Gastrocnemius medialis (tissue), 4 donors: ENCODE results near the gene ACY1. TPM values are rescaled to one million over a fixed set of nuclear protein-coding genes. Genes with fewer than 3 reads are reported as not detected.

Experiments used
- ATAC-seq, 2 donors: fragments of 150-250 bp; one replicate each; pipeline ENCODE4 v1.9.1; 2016
- DNase-seq, 2 donors: peaks; one replicate each; pipeline ENCODE4 v3.0.0-alpha.2; 2019
- H3K27ac ChIP-seq, 4 donors: fragments of 200-600 bp; sonication (generic); 1 replicate in 1 of 4; 2 replicates in 3 of 4; pipeline ENCODE4 v1.5.1; 2016 to 2018; ENCODE audit warnings: mild to moderate bottlenecking in 2 of 4, moderate library complexity in 1 of 4
- H3K27me3 ChIP-seq, 3 donors: fragments of 200-600 bp; sonication (generic) in 2 of 3; 1 replicate in 1 of 3; 2 replicates in 2 of 3; pipeline versions ENCODE4 v1.5.1 to v1.6.0; 2016 to 2019; ENCODE audit warnings: mild to moderate bottlenecking in 1 of 3, moderate library complexity in 1 of 3
- H3K36me3 ChIP-seq, 2 donors: fragments of 200-600 bp; sonication (generic) in 1 of 2; one replicate each; pipeline ENCODE4 v1.5.1; 2017 to 2018
- H3K4me1 ChIP-seq, 2 donors: fragments of 200-600 bp; sonication (generic) in 1 of 2; one replicate each; pipeline ENCODE4 v1.5.1; 2016 to 2017; ENCODE audit warnings: mild to moderate bottlenecking in 2 of 2
- H3K4me3 ChIP-seq, 4 donors: fragments of 200-600 bp; sonication (generic) in 3 of 4; 1 replicate in 1 of 4; 2 replicates in 3 of 4; pipeline ENCODE4 v1.5.1; 2016 to 2019; ENCODE audit warnings: mild to moderate bottlenecking in 2 of 4
- H3K9me3 ChIP-seq, 3 donors: fragments of 200-600 bp; sonication (generic) in 2 of 3; 1 replicate in 1 of 3; 2 replicates in 2 of 3; pipeline ENCODE4 v1.5.1; 2016 to 2019
- POLR2A ChIP-seq, 2 donors: fragments of 450-650 bp; IDR thresholded peaks; one replicate each; pipeline ENCODE4 v1.6.1; 2017; ENCODE audit warnings: antibody characterized with exemption in 2 of 2, mild to moderate bottlenecking in 2 of 2, moderate library complexity in 2 of 2
- in situ Hi-C, 4 donors: fragments of 200-750 bp; cut with MboI; loops; one replicate each; pipeline versions ENCODE4 v1.15.0 to v1.8.0; 2017; ENCODE audit warnings: low sequenced_read_pairs in 4 of 4
- intact Hi-C: fragments of 100-400 bp; cut with DNase I; formaldehyde crosslinking; loops from one replicate; pipeline ENCODE4 v1.15.1; 2023; ENCODE audit warnings: low total_unique reads
- total RNA-seq, 4 donors: library from RNA; depleted of rRNA; stranded (reverse); fragments of >200 nt; gene quantifications; one replicate each; pipeline versions ENCODE4 v1.1.0 to v1.2.3, GENCODE V29; 2016
- TF ChIP-seq, protein P1 (sequence below), 5 experiments: fragments of 450-650 bp in 3 of 5; fragments of 200-600 bp in 2 of 5; sonication (generic) in 2 of 5; IDR thresholded peaks in 4 of 5; conservative IDR thresholded peaks in 1 of 5; 1 replicate in 4 of 5; 2 replicates in 1 of 5; pipeline ENCODE4 v1.5.1; 2016 to 2019; ENCODE audit warnings: antibody characterized with exemption in 5 of 5, mild to moderate bottlenecking in 3 of 5, moderate library complexity in 3 of 5

The ACY1 gene
- total RNA-seq, 4 donors from 2014 or later = 33.5 to 79.3 (median 43.2) TPM

DNA sequence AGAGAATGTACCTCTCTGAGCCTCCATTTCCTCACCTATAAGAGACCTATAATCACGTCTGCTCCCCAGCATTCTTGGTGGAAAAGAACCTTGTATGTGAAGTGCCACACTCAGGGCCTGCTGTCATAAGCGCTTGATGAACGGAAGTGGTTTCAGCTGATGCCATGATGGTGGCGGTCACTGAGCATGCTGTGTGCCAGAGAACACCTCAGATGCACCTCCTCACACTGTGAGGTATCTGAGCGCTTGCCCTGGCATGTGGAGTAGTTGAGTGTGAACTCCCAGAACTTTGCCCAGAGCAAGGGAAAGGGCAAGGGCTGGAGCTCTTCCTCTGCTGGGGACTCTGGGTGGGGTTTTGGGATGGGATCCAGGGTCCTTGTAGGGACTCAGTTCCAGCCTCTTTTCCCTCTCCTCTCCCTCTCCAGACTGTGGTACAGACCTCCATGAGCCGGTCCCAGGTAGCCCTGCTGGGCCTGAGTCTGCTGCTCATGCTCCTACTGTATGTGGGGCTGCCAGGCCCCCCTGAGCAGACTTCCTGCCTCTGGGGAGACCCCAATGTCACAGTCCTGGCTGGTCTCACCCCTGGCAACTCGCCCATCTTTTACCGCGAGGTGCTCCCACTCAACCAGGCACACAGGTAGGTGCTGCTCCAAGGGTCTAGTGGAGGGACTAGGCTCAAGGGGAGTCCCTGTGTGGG is 5.7 kb upstream of the ACY1 start:
- in situ Hi-C loops = no loop called here
- H3K27ac ChIP-seq = no peak overlapping the region
- no peaks in the 10 kb centered on the region for H3K36me3 ChIP-seq
- no peak for ATAC-seq
- H3K4me3 ChIP-seq = no peak overlapping the region
- H3K9me3 ChIP-seq = no peaks in the 10 kb centered on the region
- no peak for DNase-seq
- TF ChIP-seq, protein P1, sequence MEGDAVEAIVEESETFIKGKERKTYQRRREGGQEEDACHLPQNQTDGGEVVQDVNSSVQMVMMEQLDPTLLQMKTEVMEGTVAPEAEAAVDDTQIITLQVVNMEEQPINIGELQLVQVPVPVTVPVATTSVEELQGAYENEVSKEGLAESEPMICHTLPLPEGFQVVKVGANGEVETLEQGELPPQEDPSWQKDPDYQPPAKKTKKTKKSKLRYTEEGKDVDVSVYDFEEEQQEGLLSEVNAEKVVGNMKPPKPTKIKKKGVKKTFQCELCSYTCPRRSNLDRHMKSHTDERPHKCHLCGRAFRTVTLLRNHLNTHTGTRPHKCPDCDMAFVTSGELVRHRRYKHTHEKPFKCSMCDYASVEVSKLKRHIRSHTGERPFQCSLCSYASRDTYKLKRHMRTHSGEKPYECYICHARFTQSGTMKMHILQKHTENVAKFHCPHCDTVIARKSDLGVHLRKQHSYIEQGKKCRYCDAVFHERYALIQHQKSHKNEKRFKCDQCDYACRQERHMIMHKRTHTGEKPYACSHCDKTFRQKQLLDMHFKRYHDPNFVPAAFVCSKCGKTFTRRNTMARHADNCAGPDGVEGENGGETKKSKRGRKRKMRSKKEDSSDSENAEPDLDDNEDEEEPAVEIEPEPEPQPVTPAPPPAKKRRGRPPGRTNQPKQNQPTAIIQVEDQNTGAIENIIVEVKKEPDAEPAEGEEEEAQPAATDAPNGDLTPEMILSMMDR (IDR thresholded peaks at IDR 0.05 in 4 of 5, conservative IDR thresholded peaks at IDR 0.05 in 1 of 5) = no peak
- TF ChIP-seq POLR2A (IDR thresholded peaks at IDR 0.05) = no peak
- peaks cover 18 to 31% of the 10 kb centered on the region in 2 donors for H3K4me1 ChIP-seq
- intact Hi-C loops = no loop called here
- no peaks in the 10 kb centered on the region for H3K27me3 ChIP-seq

DNA sequence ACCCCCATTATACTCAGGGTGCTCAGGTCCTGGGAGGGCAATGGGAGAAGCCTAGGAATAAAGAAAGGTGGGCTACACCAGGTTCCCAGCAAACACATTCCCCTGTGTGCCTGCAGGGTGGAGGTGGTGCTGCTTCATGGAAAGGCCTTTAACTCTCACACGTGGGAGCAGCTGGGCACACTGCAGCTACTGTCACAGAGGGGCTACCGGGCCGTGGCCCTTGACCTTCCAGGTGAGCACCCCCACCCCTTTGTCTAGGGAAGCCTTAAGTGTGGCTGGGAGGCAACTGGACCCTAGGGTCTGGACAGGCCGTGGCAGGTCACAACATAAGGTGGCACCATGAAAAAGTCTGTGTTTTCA is 5.2 kb upstream of the ACY1 start:
- H3K27me3 ChIP-seq = no peaks in the 10 kb centered on the region
- H3K9me3 ChIP-seq = no peaks in the 10 kb centered on the region
- in situ Hi-C loops = no loop called here
- H3K27ac ChIP-seq = no peak overlapping the region
- no peak for DNase-seq
- intact Hi-C loops = no loop called here
- no peaks in the 10 kb centered on the region for H3K36me3 ChIP-seq
- TF ChIP-seq, protein P1 (IDR thresholded peaks at IDR 0.05 in 4 of 5, conservative IDR thresholded peaks at IDR 0.05 in 1 of 5) = no peak
- TF ChIP-seq POLR2A (IDR thresholded peaks at IDR 0.05) = no peak
- peaks cover 22 to 32% of the 10 kb centered on the region in 2 donors for H3K4me1 ChIP-seq
- ATAC-seq = no peak
- no peak overlapping the region for H3K4me3 ChIP-seq

DNA sequence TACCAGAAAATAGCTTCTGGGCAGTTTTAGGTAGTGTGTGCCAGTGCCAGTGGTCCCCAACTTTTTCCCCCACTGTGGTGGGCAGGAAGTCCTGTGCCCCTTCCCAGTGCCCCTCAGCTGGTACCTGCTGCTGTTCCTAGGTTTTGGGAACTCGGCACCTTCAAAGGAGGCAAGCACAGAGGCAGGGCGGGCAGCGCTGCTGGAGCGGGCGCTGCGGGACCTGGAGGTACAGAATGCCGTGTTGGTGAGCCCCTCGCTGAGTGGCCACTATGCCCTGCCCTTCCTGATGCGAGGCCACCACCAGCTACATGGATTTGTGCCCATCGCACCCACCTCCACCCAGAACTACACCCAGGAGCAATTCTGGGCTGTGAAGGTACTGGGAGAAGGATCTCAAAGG is 3.1 kb upstream of the ACY1 start:
- Histone ChIP-seq H3K9me3 (no peaks in the 10 kb centered on the region), H3K27ac (no peak overlapping the region), H3K4me3 (no peak overlapping the region), H3K27me3 (no peaks in the 10 kb centered on the region), H3K36me3 (no peaks in the 10 kb centered on the region), H3K4me1 (peaks cover 16 to 28% of the 10 kb centered on the region in 2 donors)
- ATAC-seq (no peak), DNase-seq (no peak)
- in situ Hi-C loops (no loop called here), intact Hi-C loops (no loop called here)
- no peak for TF ChIP-seq POLR2A (IDR thresholded peaks at IDR 0.05)
- TF ChIP-seq, protein P1 (IDR thresholded peaks at IDR 0.05 in 4 of 5, conservative IDR thresholded peaks at IDR 0.05 in 1 of 5) = no peak

DNA sequence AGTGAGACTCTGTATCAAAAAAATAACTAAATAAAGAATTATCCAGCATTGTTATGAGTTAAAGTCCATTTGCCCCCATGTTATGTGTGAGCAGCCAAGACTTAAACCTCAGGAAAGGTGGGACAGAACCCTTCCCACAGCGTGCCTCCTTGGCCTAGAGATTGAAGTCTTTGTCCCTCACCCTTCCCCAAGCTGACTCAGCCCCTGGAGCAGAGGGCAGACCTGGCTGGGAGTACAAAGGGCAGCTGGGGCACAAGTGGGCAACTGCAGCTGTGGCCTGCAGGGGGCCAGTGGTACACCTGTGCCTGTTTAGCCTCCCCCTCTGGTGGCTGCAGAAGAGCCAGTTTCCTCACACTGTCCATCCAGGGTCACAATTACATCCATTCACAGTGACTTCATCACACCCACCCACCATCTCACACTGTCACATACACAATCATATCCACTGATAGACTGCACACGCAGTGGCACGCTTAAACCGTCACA is 940 bp upstream of the ACY1 start:
- peaks cover 16 to 17% of the 10 kb centered on the region in 2 donors for H3K4me1 ChIP-seq
- intact Hi-C loops = no loop called here
- H3K27ac ChIP-seq = peak overlapping the region; percentile 86 to 98 (median 94)
- peak in 1 of 2 donors; percentile 55 for ATAC-seq
- peak in 1 of 2 donors; percentile 66 for DNase-seq
- no peaks in the 10 kb centered on the region for H3K36me3 ChIP-seq
- H3K4me3 ChIP-seq = peak overlapping the region; percentile 61 to 75 (median 64)
- TF ChIP-seq, protein P1 (IDR thresholded peaks at IDR 0.05 in 4 of 5, conservative IDR thresholded peaks at IDR 0.05 in 1 of 5) = peak; percentile 37 to 60 (median 47)
- no peak for TF ChIP-seq POLR2A (IDR thresholded peaks at IDR 0.05)
- in situ Hi-C loops = no loop called here
- no peaks in the 10 kb centered on the region for H3K9me3 ChIP-seq
- H3K27me3 ChIP-seq = no peaks in the 10 kb centered on the region
